GM12878 (cell line): ENCODE measurements around the gene EXOC4. TPM values are rescaled to one million over a fixed set of nuclear protein-coding genes. Genes with fewer than 3 reads are reported as not detected.

Source experiments
- ATAC-seq: fragments of 200-7000 bp; cut with Tn5 transposase; 3 replicates; pipeline ENCODE4 v1.9.1; 2020; ENCODE audit warnings: mild to moderate bottlenecking, moderate library complexity
- BruUV-seq: library from RNA; stranded (reverse); fragments of 400-500 nt; replicated peaks from 2 replicates; lab custom pipeline; 2021; lab: Mats Ljungman, UMichigan
- CTCF ChIA-PET: fragments of 300-600 bp; sonication (Branson Sonifier 250); formaldehyde crosslinking; extraction: SDS; loops from one replicate; lab custom pipeline; 2021; ENCODE audit warnings: inconsistent platforms; lab: Yijun Ruan, JAX
- POLR2A ChIA-PET: fragments of 350-600 bp; formaldehyde crosslinking; extraction: SDS; loops from one replicate; lab custom pipeline; 2021; ENCODE audit warnings: inconsistent platforms; lab: Charles Lee
- RAD21 ChIA-PET: fragments of 300-600 bp; sonication (Branson Sonifier 250); formaldehyde crosslinking; loops from one replicate; lab custom pipeline; 2023; ENCODE audit warnings: antibody characterized with exemption; ENCODE audit not compliant: unreplicated experiment; lab: Charles Lee
- SMC1A ChIA-PET: fragments of 300-600 bp; sonication (Branson Sonifier 250); formaldehyde crosslinking; loops from one replicate; lab custom pipeline; 2023; ENCODE audit not compliant: unreplicated experiment, uncharacterized antibody; lab: Charles Lee
- DNase-seq: peaks from one replicate; pipeline ENCODE4 v3.0.0-alpha.2; 2011; ENCODE audit warnings: low read depth, low spot score
- FAIRE-seq: peaks from 3 replicates; lab custom pipeline; 2011; peaks lifted over from hg19 to GRCh38; lab: Jason Lieb, UNC
- H2AFZ ChIP-seq: 2 replicates; pipeline ENCODE4 v1.6.0; 2011; ENCODE audit warnings: low read depth, low read length, control low read depth; ENCODE audit not compliant: control insufficient read depth
- H3K27ac ChIP-seq: 2 replicates; pipeline ENCODE4 v1.5.1; 2011; ENCODE audit warnings: control low read depth; ENCODE audit not compliant: control insufficient read depth, insufficient read depth
- H3K27me3 ChIP-seq, 2 experiments: replicated peaks in 1 of 2; 2 replicates each; pipeline versions ENCODE4 v1.6.0 to v1.6.1; 2011; ENCODE audit warnings: low read length in 1 of 2; ENCODE audit not compliant: control insufficient read depth in 2 of 2, insufficient read depth in 2 of 2
- H3K36me3 ChIP-seq, 2 experiments: 2 replicates each; pipeline ENCODE4 v1.5.1; 2011; ENCODE audit warnings: low read length in 1 of 2; ENCODE audit not compliant: control insufficient read depth in 2 of 2, insufficient read depth in 2 of 2
- H3K4me1 ChIP-seq: 2 replicates; pipeline ENCODE4 v1.6.1; 2011; ENCODE audit warnings: mild to moderate bottlenecking, low read length, moderate library complexity, mixed read lengths; ENCODE audit not compliant: control insufficient read depth, insufficient read depth
- H3K4me2 ChIP-seq: 2 replicates; pipeline ENCODE4 v1.6.0; 2011; ENCODE audit warnings: control low read depth; ENCODE audit not compliant: control insufficient read depth, insufficient read depth
- H3K4me3 ChIP-seq: fragments of 200-600 bp; sonication (generic); 2 replicates; pipeline ENCODE4 v1.5.1; 2016
- H3K79me2 ChIP-seq: 2 replicates; pipeline ENCODE4 v1.6.0; 2011; ENCODE audit warnings: low read length; ENCODE audit not compliant: control insufficient read depth, insufficient read depth
- H3K9ac ChIP-seq: 2 replicates; pipeline ENCODE4 v1.8.0; 2011; ENCODE audit warnings: low read length, control low read depth, mixed read lengths; ENCODE audit not compliant: control insufficient read depth, insufficient read depth
- H3K9me3 ChIP-seq: replicated peaks from 3 replicates; pipeline ENCODE4 v1.5.1; 2011; ENCODE audit warnings: mild to moderate bottlenecking, low read length; ENCODE audit not compliant: control insufficient read depth, insufficient read depth
- H4K20me1 ChIP-seq: 2 replicates; pipeline ENCODE4 v1.6.0; 2011; ENCODE audit not compliant: control insufficient read depth, insufficient read depth
- CHD1 ChIP-seq: IDR thresholded peaks from 2 replicates; pipeline ENCODE4 v1.6.1; 2012; ENCODE audit warnings: low read depth, low read length, improper control_type of control experiment
- DPF2 ChIP-seq: fragments of 450-650 bp; IDR thresholded peaks from 2 replicates; pipeline ENCODE4 v1.6.1; 2017; ENCODE audit warnings: mild to moderate bottlenecking
- EZH2 ChIP-seq: IDR thresholded peaks from 2 replicates; pipeline ENCODE4 v1.6.1; 2012; ENCODE audit warnings: low read depth, mild to moderate bottlenecking, control low read depth, inconsistent platforms, low read length, borderline replicate concordance; ENCODE audit not compliant: control insufficient read depth
- PAX5 ChIP-seq: IDR thresholded peaks from 2 replicates; pipeline ENCODE4 v1.6.1; 2011; ENCODE audit warnings: low read depth, low read length, borderline replicate concordance
- SMAD1 ChIP-seq: fragments of 450-650 bp; IDR thresholded peaks from 2 replicates; pipeline ENCODE4 v1.6.1; 2018; ENCODE audit warnings: mild to moderate bottlenecking, low read depth; ENCODE audit not compliant: partially characterized antibody
- SP1 ChIP-seq: IDR thresholded peaks from one replicate; pipeline ENCODE4 v1.6.1; 2011; ENCODE audit warnings: low read depth, low read length
- WGBS: methylation state at CpG from one replicate; pipeline ENCODE4 v1.1.6; 2016; ENCODE audit warnings: low lambda C conversion rate; ENCODE audit not compliant: insufficient replicate concordance, insufficient coverage; ENCODE audit errors: missing lambda C conversion rate; 5-methylcytosine and 5-hydroxymethylcytosine counted together
- in situ Hi-C: fragments of 300-500 bp; cut with MboI; formaldehyde crosslinking; loops from 9 replicates; pipeline ENCODE4 v1.14.3; 2018; ENCODE audit warnings: mixed read lengths
- intact Hi-C: fragments of 100-400 bp; cut with micrococcal nuclease; formaldehyde crosslinking; loops from one replicate; pipeline ENCODE4 v1.14.2; 2022; ENCODE audit not compliant: unreplicated experiment
- polyA plus RNA-seq, 11 experiments: library from polyadenylated mRNA; depleted of rRNA in 4 of 11; unstranded in 6 of 11; stranded (reverse) in 5 of 11; fragments of >200 nt; fragmentation: Nextera tagmentation in 4 of 11; fragmentation: Illumina TruSeq in 1 of 11; extraction: Ambion mirVana in 4 of 11; extraction: Trizol in 1 of 11; gene quantifications; 1 replicate in 1 of 11; 2 replicates in 10 of 11; pipeline versions ENCODE4 v1.2.1 to v1.2.3, GENCODE V29; 2011 to 2016; ENCODE audit warnings: inconsistent platforms in 2 of 11, missing spikeins in 2 of 11, low read depth in 1 of 11
- total RNA-seq, 4 experiments: library from RNA; depleted of rRNA in 3 of 4; stranded (reverse); fragments of >200 nt in 3 of 4; fragmentation: Illumina TruSeq in 1 of 4; extraction: Trizol in 1 of 4; gene quantifications; 2 replicates each; pipeline versions ENCODE4 v1.2.1 to v1.2.3, GENCODE V29; 2013 to 2021

EXOC4 gene
- total and polyA plus RNA-seq, 10 of the 15 experiments (the other 5 are each of a cell fraction or from before 2014, with no cell fraction given) = 13.2 to 44.5 (median 29.6) TPM

- no peak for TF ChIP-seq DPF2
Observed at GRCh38 chr7:133550145-133550544, 297.3 kb downstream of the EXOC4 start (continued).

- Histone ChIP-seq H3K4me3 (no peak overlapping the region), H4K20me1 (no peaks in the 10 kb centered on the region), H3K9ac (no peak overlapping the region), H3K4me1 (no peaks in the 10 kb centered on the region), H3K9me3 (no peaks in the 10 kb centered on the region), H3K36me3 (no peaks in the 10 kb centered on the region), H3K4me2 (no peak overlapping the region), H3K27me3 (no peaks in the 10 kb centered on the region), H3K27ac (no peak overlapping the region), H2AFZ (no peak overlapping the region)
- 98% methylated on average over 4 of the region's 4 CpGs for WGBS
- ATAC-seq (no peak), DNase-seq (no peak)
- ChIA-PET RAD21 (no interaction called here), POLR2A (no interaction called here)
- no peak for TF ChIP-seq SMAD1
- TF ChIP-seq SP1 = no peak
- TF ChIP-seq CHD1 = no peak
- no peak for TF ChIP-seq PAX5
- TF ChIP-seq, all 136 proteins: peak for 0
- in situ Hi-C loops (no loop called here), intact Hi-C loops (no loop called here)
- no TSS peak for BruUV-seq
- no peaks in the 10 kb centered on the region for H3K79me2 ChIP-seq
- SMC1A ChIA-PET = no interaction called here
- CTCF ChIA-PET = no interaction called here
- FAIRE-seq = no peak
Observed at GRCh38 chr7:133550811-133551210, 297.9 kb downstream of the EXOC4 start.

GRCh38 chr7:133551466-133551865 lies 298.6 kb downstream of the EXOC4 start:
- ChIA-PET POLR2A (no interaction called here), CTCF (no interaction called here), RAD21 (no interaction called here), SMC1A (no interaction called here)
- no TSS peak for BruUV-seq
- Histone ChIP-seq H2AFZ (no peak overlapping the region), H3K4me1 (no peaks in the 10 kb centered on the region), H3K9ac (no peak overlapping the region), H3K36me3 (no peaks in the 10 kb centered on the region), H4K20me1 (no peaks in the 10 kb centered on the region), H3K27ac (no peak overlapping the region), H3K27me3 (no peaks in the 10 kb centered on the region), H3K79me2 (no peaks in the 10 kb centered on the region), H3K4me2 (no peak overlapping the region), H3K9me3 (no peaks in the 10 kb centered on the region), H3K4me3 (no peak overlapping the region)
- no peak for TF ChIP-seq EZH2
- FAIRE-seq = no peak
- WGBS = 84% methylated on average over 4 of the region's 4 CpGs
- DNase-seq = no peak
- in situ Hi-C loops (no loop called here), intact Hi-C loops (no loop called here)
- no peak for ATAC-seq
